ENCODE results near the gene MAZ. TPM values are rescaled to one million over a fixed set of nuclear protein-coding genes. Genes with fewer than 3 reads are reported as not detected.

Gene MAZ
- total and polyA plus RNA-seq, 2 of the 8 experiments (the other 6 are each of a cell fraction or from before 2014, with no cell fraction given), result 219 to 380 TPM

- no peak for DNase-seq (ENCODE audit: low read depth in 1 of 2, low spot score in 2 of 2)
- no peak overlapping the region for H2BK120ac ChIP-seq (replicated peaks; ENCODE audit: low read depth, low read length)
- peaks cover 0 to 5% of the 10 kb centered on the region in 2 experiments for H4K20me1 ChIP-seq (replicated peaks in 1 of 2; ENCODE audit: control insufficient read depth in 1 of 2, insufficient read depth in 2 of 2, low read length in 2 of 2)
- H4K5ac ChIP-seq (ENCODE audit: insufficient read length, low read depth, low read length), result no peak overlapping the region
- no peak for FAIRE-seq
- no peak overlapping the region for H2BK15ac ChIP-seq (ENCODE audit: low read length)
- ChIA-PET POLR2A (ENCODE audit: partially characterized antibody) (interaction anchor here (3.7 kb wide), 1 partner anchor 11 kb away, joined by 11 read pairs; no protein-coding TSS in a partner anchor), CTCF (ENCODE audit: partially characterized antibody) (interaction anchor here (0.6 to 2.9 kb wide), 3 partner anchors 12 to 180 kb away, joined by 3 to 11 read pairs (median 3); no protein-coding TSS in a partner anchor)
- peaks cover 0 to 11% (median 6%) of the 10 kb centered on the region in 4 experiments; a peak in 5 of 8 replicates for H3K36me3 ChIP-seq (ENCODE audit: control insufficient read depth in 2 of 4, insufficient read depth in 4 of 4, low read length in 3 of 4)
- H2BK5ac ChIP-seq (ENCODE audit: low read depth, low read length), result no peak overlapping the region
- H3K4ac ChIP-seq (replicated peaks; ENCODE audit: insufficient read length, low read depth, low read length), result no peak overlapping the region
- peaks cover 0 to 7% (median 3%) of the 10 kb centered on the region in 4 experiments; a peak in 3 of 7 replicates for H3K4me1 ChIP-seq (replicated peaks in 1 of 4; ENCODE audit: control insufficient read depth in 3 of 4, insufficient read depth in 4 of 4, low read length in 3 of 4)
- no peak overlapping the region for H2BK12ac ChIP-seq (ENCODE audit: low read depth, low read length)
- no peak overlapping the region for H3K4me3 ChIP-seq (ENCODE audit: extremely low read depth in 1 of 4, insufficient read depth in 2 of 4, low read depth in 3 of 4, low read length in 4 of 4)
- H2BK20ac ChIP-seq (ENCODE audit: low read length), result no peak overlapping the region
- no peak overlapping the region for H2AFZ ChIP-seq (ENCODE audit: low read length)
- no peak overlapping the region for H3K4me2 ChIP-seq (ENCODE audit: insufficient read depth in 1 of 2, low read depth in 2 of 2, low read length in 2 of 2)
- no peak overlapping the region for H3K23ac ChIP-seq (ENCODE audit: insufficient read length)
- H2AK5ac ChIP-seq (ENCODE audit: low read depth, low read length), result no peak overlapping the region
- WGBS, 2 experiments (ENCODE audit: extremely low coverage in 1 of 2, insufficient coverage in 1 of 2, insufficient read length in 1 of 2, insufficient replicate concordance in 2 of 2, low coverage in 1 of 2, low lambda C conversion rate in 2 of 2, missing lambda C conversion rate in 1 of 2), result 91% methylated on average over 9 of the region's 9 CpGs; no CpG with 5 or more reads in 1 of the 2 experiments
- no peak overlapping the region for H4K91ac ChIP-seq (replicated peaks; ENCODE audit: insufficient read length, low read length)
- no peak overlapping the region for H3K56ac ChIP-seq (replicated peaks; ENCODE audit: insufficient read length, low read depth, low read length)
- no peak overlapping the region for H3K27ac ChIP-seq (ENCODE audit: low read depth, low read length)
- H3K23me2 ChIP-seq (ENCODE audit: low read depth, low read length), result peaks cover 8% of the 10 kb centered on the region; the same call in 1 of the 2 replicates
- H4K8ac ChIP-seq (ENCODE audit: extremely low read depth, insufficient read depth, low read length), result peak overlapping the region; percentile 36
- H3K18ac ChIP-seq (ENCODE audit: extremely low read depth, low read length), result no peak overlapping the region
- peaks cover 0 to 9% of the 10 kb centered on the region in 2 experiments; a peak in 2 of 4 replicates for H3K79me2 ChIP-seq (ENCODE audit: control insufficient read depth in 1 of 2, insufficient read depth in 2 of 2, low read length in 2 of 2)
- no peaks in the 10 kb centered on the region for H3K9me3 ChIP-seq (ENCODE audit: insufficient read depth in 2 of 2, low read depth in 1 of 2, low read length in 1 of 2)
- no peak overlapping the region for H3K9ac ChIP-seq (replicated peaks in 1 of 4; ENCODE audit: extremely low read depth in 1 of 4, low read depth in 3 of 4, low read length in 3 of 4)
- peaks cover 9% of the 10 kb centered on the region for H3K79me1 ChIP-seq (ENCODE audit: low read depth, low read length)
- H3K27me3 ChIP-seq (replicated peaks in 1 of 4; ENCODE audit: control insufficient read depth in 3 of 4, extremely low read depth in 1 of 4, insufficient read depth in 3 of 4, low read length in 3 of 4), result no peaks in the 10 kb centered on the region
- H3K14ac ChIP-seq (ENCODE audit: insufficient read length), result no peak overlapping the region
- TF ChIP-seq ATF2 (IDR thresholded peaks at IDR 0.05; ENCODE audit: low read length) (no peak), RBBP5 (IDR thresholded peaks at IDR 0.05; ENCODE audit: borderline replicate concordance, low read depth, low read length) (no peak), NANOG (IDR thresholded peaks at IDR 0.05; ENCODE audit: insufficient read depth, low read depth, low read length, poor library complexity, severe bottlenecking) (no peak), RAD21 (IDR thresholded peaks at IDR 0.05 in 1 of 2, conservative IDR thresholded peaks at IDR 0.05 in 1 of 2; ENCODE audit: low read depth in 2 of 2, low read length in 2 of 2) (no peak), CBX5 (IDR thresholded peaks at IDR 0.05; ENCODE audit: low read depth, low read length) (no peak), POU5F1 (IDR thresholded peaks at IDR 0.05; ENCODE audit: low read depth, low read length) (no peak), SIN3A (conservative IDR thresholded peaks at IDR 0.05 in 1 of 2, IDR thresholded peaks at IDR 0.05 in 1 of 2; ENCODE audit: low read depth in 1 of 2, low read length in 2 of 2) (no peak), BACH1 (IDR thresholded peaks at IDR 0.05; ENCODE audit: low read length) (no peak), KDM1A (IDR thresholded peaks at IDR 0.05; ENCODE audit: borderline replicate concordance, low read length) (no peak), SIX5 (IDR thresholded peaks at IDR 0.05; ENCODE audit: low read depth, low read length) (no peak), MAFK (IDR thresholded peaks at IDR 0.05; ENCODE audit: low read depth, low read length) (no peak)
Observed at GRCh38 chr16:29860218-29860617, 53.9 kb downstream of the MAZ start.

Measured in H1 (cell line).